Activated CD8-positive, alpha-beta memory T cell treated with anti-CD3 and anti-CD28 coated beads, Interleukin-2, amount 50 U/mL, for 1 hour (primary cell): ENCODE measurements around the gene EMC9.

Experiments used
- DNase-seq: peaks from one replicate; pipeline ENCODE4 v3.0.0-alpha.2; 2020; ENCODE audit errors: extremely low read depth

The EMC9 gene

GRCh38 chr14:24089890-24090289 lies 51.5 kb downstream of the EMC9 start:
- DNase-seq = no peak
